ENCODE data around the gene EYA4.

DNA sequence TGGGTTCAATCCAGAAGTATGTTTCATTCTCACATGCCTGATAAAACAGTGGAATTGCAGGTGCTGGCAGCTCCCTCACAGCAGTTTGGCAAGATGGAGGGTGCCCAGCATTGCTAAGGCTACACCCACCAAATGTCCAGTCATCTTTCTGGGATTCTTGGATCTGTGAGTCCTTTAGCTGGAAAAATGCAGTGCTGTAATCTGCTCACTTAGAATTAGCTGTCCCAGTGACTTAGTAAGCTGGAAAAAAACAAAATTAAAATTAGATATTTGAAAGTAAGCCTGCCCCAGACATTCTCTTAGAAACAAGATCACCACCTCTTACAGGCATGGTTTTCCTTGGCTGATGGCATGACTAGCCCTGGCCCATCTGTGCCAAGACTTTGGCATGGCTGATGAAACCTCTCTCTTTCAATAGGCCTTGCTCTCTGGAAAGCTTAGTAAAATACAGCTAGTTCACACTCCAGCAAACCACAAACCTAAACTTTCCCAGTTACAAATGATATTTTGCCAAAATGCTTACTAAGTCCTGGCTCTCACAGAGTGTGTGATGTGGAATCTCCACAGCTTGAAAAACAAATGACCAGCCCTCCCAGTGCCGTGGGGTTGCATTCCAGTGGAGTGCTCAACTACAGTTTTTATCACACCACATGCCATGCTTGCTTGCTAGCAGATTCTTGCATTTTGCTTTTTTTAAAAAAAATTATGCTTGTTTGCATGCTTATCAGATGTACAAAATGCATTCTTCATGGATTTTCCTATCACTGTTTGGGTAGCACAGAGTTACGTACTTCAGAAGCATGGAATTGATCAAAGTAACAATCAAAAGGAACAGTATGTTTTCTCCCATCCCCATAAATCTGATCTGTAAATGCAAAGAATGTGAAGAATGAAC is 261.5 kb downstream of the EYA4 start:
- TF ChIP-seq, protein P1, sequence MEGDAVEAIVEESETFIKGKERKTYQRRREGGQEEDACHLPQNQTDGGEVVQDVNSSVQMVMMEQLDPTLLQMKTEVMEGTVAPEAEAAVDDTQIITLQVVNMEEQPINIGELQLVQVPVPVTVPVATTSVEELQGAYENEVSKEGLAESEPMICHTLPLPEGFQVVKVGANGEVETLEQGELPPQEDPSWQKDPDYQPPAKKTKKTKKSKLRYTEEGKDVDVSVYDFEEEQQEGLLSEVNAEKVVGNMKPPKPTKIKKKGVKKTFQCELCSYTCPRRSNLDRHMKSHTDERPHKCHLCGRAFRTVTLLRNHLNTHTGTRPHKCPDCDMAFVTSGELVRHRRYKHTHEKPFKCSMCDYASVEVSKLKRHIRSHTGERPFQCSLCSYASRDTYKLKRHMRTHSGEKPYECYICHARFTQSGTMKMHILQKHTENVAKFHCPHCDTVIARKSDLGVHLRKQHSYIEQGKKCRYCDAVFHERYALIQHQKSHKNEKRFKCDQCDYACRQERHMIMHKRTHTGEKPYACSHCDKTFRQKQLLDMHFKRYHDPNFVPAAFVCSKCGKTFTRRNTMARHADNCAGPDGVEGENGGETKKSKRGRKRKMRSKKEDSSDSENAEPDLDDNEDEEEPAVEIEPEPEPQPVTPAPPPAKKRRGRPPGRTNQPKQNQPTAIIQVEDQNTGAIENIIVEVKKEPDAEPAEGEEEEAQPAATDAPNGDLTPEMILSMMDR (IDR thresholded peaks at IDR 0.05; ENCODE audit: low read length), result no peak
- TF ChIP-seq EZH2 (IDR thresholded peaks at IDR 0.05; ENCODE audit: borderline replicate concordance, low read length), result no peak
